Mucosa of rectum (tissue), 2 donors: ENCODE measurements around the gene RXRG.

Experiments
- H3K27ac ChIP-seq, 2 donors: one replicate each; pipeline ENCODE4 v1.7.0; 2013; ENCODE audit warnings: inconsistent platforms in 2 of 2, low read depth in 2 of 2, low read length in 2 of 2
- H3K27me3 ChIP-seq, 2 donors: one replicate each; pipeline ENCODE4 v1.7.0; 2013; ENCODE audit warnings: low read length in 2 of 2; ENCODE audit not compliant: control insufficient read depth in 2 of 2, insufficient read depth in 2 of 2
- H3K36me3 ChIP-seq, 2 donors: one replicate each; pipeline ENCODE4 v1.7.0; 2013; ENCODE audit warnings: low read length in 2 of 2; ENCODE audit not compliant: control insufficient read depth in 2 of 2, insufficient read depth in 2 of 2
- H3K4me1 ChIP-seq, 2 donors: one replicate each; pipeline ENCODE4 v1.7.0; 2013; ENCODE audit warnings: low read length in 2 of 2, mild to moderate bottlenecking in 1 of 2; ENCODE audit not compliant: control insufficient read depth in 2 of 2, insufficient read depth in 2 of 2
- H3K4me3 ChIP-seq, 2 donors: one replicate each; pipeline ENCODE4 v1.7.0; 2013; ENCODE audit warnings: low read length in 2 of 2
- H3K9ac ChIP-seq, 2 donors: one replicate each; pipeline ENCODE4 v1.7.0; 2013; ENCODE audit warnings: low read length in 2 of 2, low read depth in 1 of 2, mild to moderate bottlenecking in 1 of 2
- H3K9me3 ChIP-seq, 2 donors: one replicate each; pipeline ENCODE4 v1.7.0; 2013; ENCODE audit warnings: low read length in 2 of 2; ENCODE audit not compliant: control insufficient read depth in 2 of 2
- donor health status: healthy.
- donor health status: Normal muscosa, but diverticular disease.

The RXRG gene

GRCh38 chr1:165416876-165417275 lies 28.1 kb downstream of the RXRG start:
- Histone ChIP-seq H3K4me3 (no peak overlapping the region), H3K9ac (no peak overlapping the region), H3K27ac (no peak overlapping the region), H3K36me3 (no peaks in the 10 kb centered on the region), H3K27me3 (no peaks in the 10 kb centered on the region), H3K9me3 (no peaks in the 10 kb centered on the region), H3K4me1 (no peaks in the 10 kb centered on the region)

GRCh38 chr1:165415068-165415467 lies 29.9 kb downstream of the RXRG start:
- Histone ChIP-seq H3K27ac (no peak overlapping the region), H3K4me3 (no peak overlapping the region), H3K4me1 (no peaks in the 10 kb centered on the region), H3K27me3 (no peaks in the 10 kb centered on the region), H3K36me3 (no peaks in the 10 kb centered on the region), H3K9me3 (no peaks in the 10 kb centered on the region), H3K9ac (no peak overlapping the region)

- Histone ChIP-seq H3K27me3 (no peaks in the 10 kb centered on the region), H3K9me3 (no peaks in the 10 kb centered on the region), H3K9ac (no peak overlapping the region), H3K4me1 (no peaks in the 10 kb centered on the region), H3K4me3 (no peak overlapping the region), H3K36me3 (no peaks in the 10 kb centered on the region), H3K27ac (no peak overlapping the region)
Observed at GRCh38 chr1:165414620-165415019, 30.3 kb downstream of the RXRG start.

GRCh38 chr1:165411396-165411795 lies 33.5 kb downstream of the RXRG start:
- Histone ChIP-seq H3K9ac (no peak overlapping the region), H3K27me3 (peaks cover 0 to 4% of the 10 kb centered on the region in 2 donors), H3K4me1 (no peaks in the 10 kb centered on the region), H3K27ac (no peak overlapping the region), H3K9me3 (no peaks in the 10 kb centered on the region), H3K4me3 (no peak overlapping the region), H3K36me3 (no peaks in the 10 kb centered on the region)

GRCh38 chr1:165409657-165410358 lies 35.1 kb downstream of the RXRG start:
- H3K27me3 ChIP-seq: peaks cover 0 to 4% of the 10 kb centered on the region in 2 donors
- no peak overlapping the region for H3K4me3 ChIP-seq
- H3K27ac ChIP-seq: no peak overlapping the region
- no peak overlapping the region for H3K9ac ChIP-seq
- no peaks in the 10 kb centered on the region for H3K4me1 ChIP-seq
- no peaks in the 10 kb centered on the region for H3K36me3 ChIP-seq
- no peaks in the 10 kb centered on the region for H3K9me3 ChIP-seq

- H3K36me3 ChIP-seq: no peaks in the 10 kb centered on the region
- no peaks in the 10 kb centered on the region for H3K4me1 ChIP-seq
- peaks cover 0 to 4% of the 10 kb centered on the region in 2 donors for H3K27me3 ChIP-seq
- H3K9ac ChIP-seq: no peak overlapping the region
- no peaks in the 10 kb centered on the region for H3K9me3 ChIP-seq
- no peak overlapping the region for H3K27ac ChIP-seq
- no peak overlapping the region for H3K4me3 ChIP-seq
Observed at GRCh38 chr1:165408518-165408917, 36.4 kb downstream of the RXRG start.

GRCh38 chr1:165407398-165407797 lies 37.5 kb downstream of the RXRG start:
- Histone ChIP-seq H3K27ac (no peak overlapping the region), H3K9me3 (no peaks in the 10 kb centered on the region), H3K4me1 (no peaks in the 10 kb centered on the region), H3K36me3 (no peaks in the 10 kb centered on the region), H3K27me3 (peaks cover 2 to 4% of the 10 kb centered on the region in 2 donors), H3K4me3 (no peak overlapping the region), H3K9ac (no peak overlapping the region)

- H3K27ac ChIP-seq: no peak overlapping the region
- H3K4me3 ChIP-seq: no peak overlapping the region
- no peaks in the 10 kb centered on the region for H3K9me3 ChIP-seq
- H3K4me1 ChIP-seq: no peaks in the 10 kb centered on the region
- H3K27me3 ChIP-seq: peaks cover 0 to 3% of the 10 kb centered on the region in 2 donors
- H3K9ac ChIP-seq: no peak overlapping the region
- H3K36me3 ChIP-seq: no peaks in the 10 kb centered on the region
Observed at GRCh38 chr1:165403835-165404482, 41.0 kb downstream of the RXRG start.

GRCh38 chr1:165402517-165403111 lies 42.3 kb downstream of the RXRG start:
- Histone ChIP-seq H3K9me3 (no peaks in the 10 kb centered on the region), H3K36me3 (no peaks in the 10 kb centered on the region), H3K9ac (no peak overlapping the region), H3K4me3 (no peak overlapping the region), H3K27ac (no peak overlapping the region), H3K4me1 (no peaks in the 10 kb centered on the region), H3K27me3 (peaks cover 0 to 3% of the 10 kb centered on the region in 2 donors)

GRCh38 chr1:165397944-165398343 lies 47.0 kb downstream of the RXRG start:
- Histone ChIP-seq H3K9ac (no peak overlapping the region), H3K27ac (no peak overlapping the region), H3K4me3 (no peak overlapping the region), H3K9me3 (no peaks in the 10 kb centered on the region), H3K4me1 (no peaks in the 10 kb centered on the region), H3K27me3 (peaks cover 3 to 5% of the 10 kb centered on the region in 2 donors), H3K36me3 (no peaks in the 10 kb centered on the region)
